ENCODE measurements around the gene NELFCD. TPM values are rescaled to one million over a fixed set of nuclear protein-coding genes. Genes with fewer than 3 reads are reported as not detected.

NELFCD gene
- total RNA-seq, 1 experiment from 2014 or later: 174 TPM

GRCh38 chr20:58994390-58995159 lies 13.5 kb downstream of the NELFCD start:
- Histone ChIP-seq H3K4me1 (ENCODE audit: insufficient read depth, low read length, poor library complexity, severe bottlenecking) (no peaks in the 10 kb centered on the region), H3K36me3 (ENCODE audit: insufficient read depth, low read length, poor library complexity, severe bottlenecking) (peaks cover 65% of the 10 kb centered on the region), H3K27ac (ENCODE audit: low read depth, low read length, poor library complexity, severe bottlenecking) (no peak overlapping the region), H3K4me3 (ENCODE audit: low read depth, low read length, poor library complexity, severe bottlenecking) (no peak overlapping the region), H3K9me3 (ENCODE audit: low read depth, low read length, poor library complexity, severe bottlenecking) (no peaks in the 10 kb centered on the region), H3K27me3 (replicated peaks; ENCODE audit: insufficient read depth, low read depth, low read length, poor library complexity) (no peaks in the 10 kb centered on the region)
- CTCF ChIA-PET: no interaction called here
- TF ChIP-seq EZH2 (IDR thresholded peaks at IDR 0.05; ENCODE audit: borderline replicate concordance, low read depth, low read length, poor library complexity, severe bottlenecking) (no peak), CTCF (conservative IDR thresholded peaks at IDR 0.05; ENCODE audit: low read depth, low read length) (no peak)
- no peak for DNase-seq (ENCODE audit: low spot score)
- intact Hi-C loops (cut with micrococcal nuclease; ENCODE audit: unreplicated experiment): no loop called here
- TSS peak; percentile 70 for BruUV-seq (replicated peaks)
- POLR2A ChIA-PET (ENCODE audit: low non-redundant PET): no interaction called here

- Histone ChIP-seq H3K4me1 (ENCODE audit: insufficient read depth, low read length, poor library complexity, severe bottlenecking) (no peaks in the 10 kb centered on the region), H3K36me3 (ENCODE audit: insufficient read depth, low read length, poor library complexity, severe bottlenecking) (peaks cover 54% of the 10 kb centered on the region), H3K27ac (ENCODE audit: low read depth, low read length, poor library complexity, severe bottlenecking) (no peak overlapping the region), H3K27me3 (replicated peaks; ENCODE audit: insufficient read depth, low read depth, low read length, poor library complexity) (no peaks in the 10 kb centered on the region), H3K9me3 (ENCODE audit: low read depth, low read length, poor library complexity, severe bottlenecking) (no peaks in the 10 kb centered on the region), H3K4me3 (ENCODE audit: low read depth, low read length, poor library complexity, severe bottlenecking) (no peak overlapping the region)
- no peak for TF ChIP-seq EZH2 (IDR thresholded peaks at IDR 0.05; ENCODE audit: borderline replicate concordance, low read depth, low read length, poor library complexity, severe bottlenecking)
- TF ChIP-seq CTCF (conservative IDR thresholded peaks at IDR 0.05; ENCODE audit: low read depth, low read length): no peak
- ChIA-PET POLR2A (ENCODE audit: low non-redundant PET) (no interaction called here), CTCF (no interaction called here)
- intact Hi-C loops (cut with micrococcal nuclease; ENCODE audit: unreplicated experiment): no loop called here
- no peak for DNase-seq (ENCODE audit: low spot score)
- no TSS peak for BruUV-seq (replicated peaks)
Observed at GRCh38 chr20:58995461-58996225, 14.6 kb downstream of the NELFCD start.

- Histone ChIP-seq H3K36me3 (ENCODE audit: insufficient read depth, low read length, poor library complexity, severe bottlenecking) (peaks cover 49% of the 10 kb centered on the region), H3K4me1 (ENCODE audit: insufficient read depth, low read length, poor library complexity, severe bottlenecking) (no peaks in the 10 kb centered on the region), H3K27ac (ENCODE audit: low read depth, low read length, poor library complexity, severe bottlenecking) (no peak overlapping the region), H3K27me3 (replicated peaks; ENCODE audit: insufficient read depth, low read depth, low read length, poor library complexity) (no peaks in the 10 kb centered on the region), H3K4me3 (ENCODE audit: low read depth, low read length, poor library complexity, severe bottlenecking) (no peak overlapping the region), H3K9me3 (ENCODE audit: low read depth, low read length, poor library complexity, severe bottlenecking) (no peaks in the 10 kb centered on the region)
- ChIA-PET POLR2A (ENCODE audit: low non-redundant PET) (no interaction called here), CTCF (no interaction called here)
- intact Hi-C loops (cut with micrococcal nuclease; ENCODE audit: unreplicated experiment): no loop called here
- no peak for DNase-seq (ENCODE audit: low spot score)
- no TSS peak for BruUV-seq (replicated peaks)
- TF ChIP-seq CTCF (conservative IDR thresholded peaks at IDR 0.05; ENCODE audit: low read depth, low read length) (no peak), EZH2 (IDR thresholded peaks at IDR 0.05; ENCODE audit: borderline replicate concordance, low read depth, low read length, poor library complexity, severe bottlenecking) (no peak)
Observed at GRCh38 chr20:58996226-58996611, 15.2 kb downstream of the NELFCD start.
